NB4 (cell line): Measurements from ENCODE around the gene CENPH.
"Not testable (repeated sequence)": the region's sequence is repeated elsewhere in the genome, so short reads cannot be mapped to it uniquely, and the experiment has no call there.

Experiments
- MAX ChIP-seq: IDR thresholded peaks from 2 replicates; pipeline ENCODE4 v1.6.1; 2011; ENCODE audit warnings: low read depth, low read length
- POLR2A ChIP-seq: IDR thresholded peaks from 2 replicates; pipeline ENCODE4 v1.6.1; 2011; ENCODE audit warnings: mild to moderate bottlenecking; ENCODE audit not compliant: insufficient read length; ENCODE audit errors: extremely low read depth
- TF ChIP-seq, protein P1 (sequence below): IDR thresholded peaks from one replicate; pipeline ENCODE4 v1.5.1; 2012; ENCODE audit warnings: low read depth, low read length

- TF ChIP-seq MAX, POLR2A: not testable (repeated sequence)
- TF ChIP-seq, protein P1, sequence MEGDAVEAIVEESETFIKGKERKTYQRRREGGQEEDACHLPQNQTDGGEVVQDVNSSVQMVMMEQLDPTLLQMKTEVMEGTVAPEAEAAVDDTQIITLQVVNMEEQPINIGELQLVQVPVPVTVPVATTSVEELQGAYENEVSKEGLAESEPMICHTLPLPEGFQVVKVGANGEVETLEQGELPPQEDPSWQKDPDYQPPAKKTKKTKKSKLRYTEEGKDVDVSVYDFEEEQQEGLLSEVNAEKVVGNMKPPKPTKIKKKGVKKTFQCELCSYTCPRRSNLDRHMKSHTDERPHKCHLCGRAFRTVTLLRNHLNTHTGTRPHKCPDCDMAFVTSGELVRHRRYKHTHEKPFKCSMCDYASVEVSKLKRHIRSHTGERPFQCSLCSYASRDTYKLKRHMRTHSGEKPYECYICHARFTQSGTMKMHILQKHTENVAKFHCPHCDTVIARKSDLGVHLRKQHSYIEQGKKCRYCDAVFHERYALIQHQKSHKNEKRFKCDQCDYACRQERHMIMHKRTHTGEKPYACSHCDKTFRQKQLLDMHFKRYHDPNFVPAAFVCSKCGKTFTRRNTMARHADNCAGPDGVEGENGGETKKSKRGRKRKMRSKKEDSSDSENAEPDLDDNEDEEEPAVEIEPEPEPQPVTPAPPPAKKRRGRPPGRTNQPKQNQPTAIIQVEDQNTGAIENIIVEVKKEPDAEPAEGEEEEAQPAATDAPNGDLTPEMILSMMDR: not testable (repeated sequence)
Measured at GRCh38 chr5:69140239-69140638, 49.1 kb upstream of the CENPH start.
